GM04504 (cell line): ENCODE measurements around the gene ARHGAP30.

Experiments used
- DNase-seq: peaks from one replicate; pipeline ENCODE4 v3.0.0-alpha.2; 2012; ENCODE audit warnings: low read depth

ARHGAP30 gene

GRCh38 chr1:161089251-161089924, 19.7 kb upstream of the ARHGAP30 start, which contains the start of gene NECTIN4:
TSS of gene NECTIN4 (minus strand) at chr1:161089558. CDS start at chr1:161089296, 262 bp downstream.
- DNase-seq, result no peak

- no peak for DNase-seq
Observed at GRCh38 chr1:161088587-161089110, 19.0 kb upstream of the ARHGAP30 start.

- DNase-seq, result no peak
Observed at GRCh38 chr1:161086457-161086856, 16.8 kb upstream of the ARHGAP30 start.

GRCh38 chr1:161085165-161085564, 15.5 kb upstream of the ARHGAP30 start:
- DNase-seq, result no peak

- no peak for DNase-seq
Observed at GRCh38 chr1:161084597-161084988, 14.9 kb upstream of the ARHGAP30 start.

GRCh38 chr1:161083748-161084596, 14.3 kb upstream of the ARHGAP30 start:
- DNase-seq, result no peak

GRCh38 chr1:161082996-161083747, 13.5 kb upstream of the ARHGAP30 start:
- peak; percentile 83 for DNase-seq

- no peak for DNase-seq
Observed at GRCh38 chr1:161082483-161082882, 12.8 kb upstream of the ARHGAP30 start.

GRCh38 chr1:161081519-161081918, 11.8 kb upstream of the ARHGAP30 start:
- DNase-seq, result no peak

- DNase-seq, result no peak
Observed at GRCh38 chr1:161080441-161081405, 11.0 kb upstream of the ARHGAP30 start.

GRCh38 chr1:161079436-161080110, 9.9 kb upstream of the ARHGAP30 start:
- no peak for DNase-seq

- DNase-seq, result no peak
Observed at GRCh38 chr1:161077426-161077825, 7.7 kb upstream of the ARHGAP30 start.

GRCh38 chr1:161076410-161076809, 6.7 kb upstream of the ARHGAP30 start:
- no peak for DNase-seq

- no peak for DNase-seq
Observed at GRCh38 chr1:161074676-161075368, 5.1 kb upstream of the ARHGAP30 start.

GRCh38 chr1:161073474-161074121, 3.9 kb upstream of the ARHGAP30 start:
- DNase-seq, result no peak

GRCh38 chr1:161072751-161073449, 3.2 kb upstream of the ARHGAP30 start:
- DNase-seq, result no peak

GRCh38 chr1:161071886-161072371, 2.2 kb upstream of the ARHGAP30 start:
- no peak for DNase-seq

- DNase-seq, result no peak
Observed at GRCh38 chr1:161070761-161071160, 1.1 kb upstream of the ARHGAP30 start.

- no peak for DNase-seq
Observed at GRCh38 chr1:161069241-161069640, 450 bp downstream of the ARHGAP30 start.
